OCI-LY3 (cell line): ENCODE results near the gene ZSCAN20.

Experiments
- H2AFZ ChIP-seq: fragments of 200-600, 300-600 bp; shearing (Covaris generic); 2 replicates; pipeline ENCODE4 v1.6.0; 2014; ENCODE audit warnings: antibody characterized with exemption, low read depth, low read length
- H3K27ac ChIP-seq: fragments of 200-600, 300-600 bp; sonication (generic); 2 replicates; pipeline ENCODE4 v1.5.1; 2014; ENCODE audit warnings: mild to moderate bottlenecking, low read length, moderate library complexity, mixed read lengths
- H3K27me3 ChIP-seq: fragments of 200-600, 300-600 bp; sonication (generic); 2 replicates; pipeline ENCODE4 v1.6.1; 2014; ENCODE audit warnings: low read depth, low read length, mixed read lengths
- H3K36me3 ChIP-seq: fragments of 200-600, 300-600 bp; sonication (generic); replicated peaks from 2 replicates; pipeline ENCODE3; 2014; ENCODE audit warnings: low read depth, low read length, mixed read lengths
- H3K4me1 ChIP-seq: fragments of 300-600, 200-600 bp; sonication (generic); 2 replicates; pipeline ENCODE4 v1.6.1; 2014; ENCODE audit warnings: low read length, mixed read lengths
- H3K4me2 ChIP-seq: fragments of 200-600, 300-600 bp; sonication (generic); 2 replicates; pipeline ENCODE4 v1.6.1; 2014; ENCODE audit warnings: low read length, mixed read lengths
- H3K4me3 ChIP-seq: fragments of 300-600, 200-600 bp; sonication (generic); 2 replicates; pipeline ENCODE4 v1.5.1; 2014; ENCODE audit warnings: antibody characterized with exemption, mild to moderate bottlenecking, low read length, moderate library complexity
- H3K79me2 ChIP-seq: fragments of 300-600, 200-600 bp; shearing (Covaris generic); 2 replicates; pipeline ENCODE4 v1.6.1; 2014; ENCODE audit warnings: mild to moderate bottlenecking, low read length, mixed read lengths
- H3K9ac ChIP-seq: fragments of 300-600, 200-600 bp; shearing (Covaris generic); 2 replicates; pipeline ENCODE4 v1.6.0; 2014; ENCODE audit warnings: mild to moderate bottlenecking, low read length, moderate library complexity
- H3K9me3 ChIP-seq: fragments of 200-600, 300-600 bp; shearing (Covaris generic); 2 replicates; pipeline ENCODE4 v1.6.1; 2014; ENCODE audit warnings: low read length, mixed read lengths; ENCODE audit not compliant: insufficient read depth
- H4K20me1 ChIP-seq: fragments of 200-600, 300-600 bp; sonication (generic); 2 replicates; pipeline ENCODE4 v1.6.1; 2016; ENCODE audit warnings: low read length, mixed read lengths; ENCODE audit not compliant: insufficient read depth
- EZH2phosphoT487 ChIP-seq: fragments of 200-600 bp; shearing (Covaris generic); IDR thresholded peaks from 2 replicates; pipeline ENCODE4 v1.6.1; 2018; ENCODE audit warnings: antibody characterized with exemption, mixed run types, low read depth
- TF ChIP-seq, protein P1 (sequence below): fragments of 200-600, 300-600 bp; sonication (generic); IDR thresholded peaks from 2 replicates; pipeline ENCODE4 v1.5.1; 2014; ENCODE audit warnings: antibody characterized with exemption, low read length, low read depth

Gene ZSCAN20

DNA sequence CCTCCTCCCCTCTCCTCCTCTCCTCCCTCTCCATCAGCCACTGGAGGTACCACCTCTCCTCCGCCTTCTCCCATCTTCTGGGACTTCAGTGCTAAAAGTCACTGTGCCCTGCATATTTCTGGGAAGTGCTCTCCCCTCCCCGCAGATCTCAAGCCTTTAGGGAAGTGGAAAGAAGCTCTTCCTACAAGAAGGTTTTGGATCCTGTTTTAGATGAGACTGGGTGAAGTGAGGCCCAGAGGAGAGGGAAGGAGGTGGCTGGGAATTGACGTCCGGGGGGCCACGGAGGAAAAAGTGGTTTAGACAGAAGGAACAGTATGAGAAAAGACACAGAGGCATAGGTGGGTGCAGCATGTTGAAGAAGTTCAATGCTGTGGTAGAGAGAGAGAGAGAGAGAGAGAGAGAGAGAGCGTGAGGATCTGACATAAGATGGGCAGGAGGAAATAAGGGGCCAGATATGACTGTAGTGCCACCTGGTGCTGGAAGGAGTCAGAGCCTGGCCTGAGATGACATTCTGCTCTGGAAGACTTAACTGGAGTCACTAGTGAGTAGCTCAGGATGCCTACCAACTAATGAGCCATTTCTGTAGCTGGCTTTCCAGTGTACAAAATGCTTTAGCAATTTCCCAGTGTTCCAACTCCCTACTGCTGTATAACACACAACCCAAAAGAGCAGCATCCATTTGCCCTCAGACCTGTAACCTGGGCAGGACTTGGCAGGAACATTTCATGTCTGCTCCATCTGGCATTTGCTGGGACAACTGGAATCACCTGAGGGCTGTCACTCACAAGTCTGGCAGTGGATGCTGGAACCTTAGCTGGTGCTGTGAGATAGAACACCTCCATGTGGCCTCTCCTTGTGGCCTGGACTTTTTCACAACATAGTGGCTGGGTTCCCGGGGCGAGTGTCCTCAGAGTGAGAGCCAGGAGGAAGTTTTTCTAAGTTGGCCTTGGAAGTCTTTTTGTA, 16.6 kb upstream of the ZSCAN20 start:
- TF ChIP-seq EZH2phosphoT487: no peak
- TF ChIP-seq, protein P1, sequence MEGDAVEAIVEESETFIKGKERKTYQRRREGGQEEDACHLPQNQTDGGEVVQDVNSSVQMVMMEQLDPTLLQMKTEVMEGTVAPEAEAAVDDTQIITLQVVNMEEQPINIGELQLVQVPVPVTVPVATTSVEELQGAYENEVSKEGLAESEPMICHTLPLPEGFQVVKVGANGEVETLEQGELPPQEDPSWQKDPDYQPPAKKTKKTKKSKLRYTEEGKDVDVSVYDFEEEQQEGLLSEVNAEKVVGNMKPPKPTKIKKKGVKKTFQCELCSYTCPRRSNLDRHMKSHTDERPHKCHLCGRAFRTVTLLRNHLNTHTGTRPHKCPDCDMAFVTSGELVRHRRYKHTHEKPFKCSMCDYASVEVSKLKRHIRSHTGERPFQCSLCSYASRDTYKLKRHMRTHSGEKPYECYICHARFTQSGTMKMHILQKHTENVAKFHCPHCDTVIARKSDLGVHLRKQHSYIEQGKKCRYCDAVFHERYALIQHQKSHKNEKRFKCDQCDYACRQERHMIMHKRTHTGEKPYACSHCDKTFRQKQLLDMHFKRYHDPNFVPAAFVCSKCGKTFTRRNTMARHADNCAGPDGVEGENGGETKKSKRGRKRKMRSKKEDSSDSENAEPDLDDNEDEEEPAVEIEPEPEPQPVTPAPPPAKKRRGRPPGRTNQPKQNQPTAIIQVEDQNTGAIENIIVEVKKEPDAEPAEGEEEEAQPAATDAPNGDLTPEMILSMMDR: peak; percentile 51
- Histone ChIP-seq H3K4me1 (peaks cover 17% of the 10 kb centered on the region), H3K9me3 (no peaks in the 10 kb centered on the region), H3K27me3 (peaks cover 13% of the 10 kb centered on the region), H3K79me2 (no peaks in the 10 kb centered on the region), H3K36me3 (no peaks in the 10 kb centered on the region), H4K20me1 (0 out of 2 replicates have a peak, but pooled peaks cover 4% of the 10 kb centered on the region), H3K4me2 (peak overlapping the region; percentile 49), H2AFZ (peak overlapping the region; percentile 33; the same call in 1 of the 2 replicates), H3K27ac (no peak overlapping the region), H3K9ac (no peak overlapping the region), H3K4me3 (peak overlapping the region; percentile 32)

DNA sequence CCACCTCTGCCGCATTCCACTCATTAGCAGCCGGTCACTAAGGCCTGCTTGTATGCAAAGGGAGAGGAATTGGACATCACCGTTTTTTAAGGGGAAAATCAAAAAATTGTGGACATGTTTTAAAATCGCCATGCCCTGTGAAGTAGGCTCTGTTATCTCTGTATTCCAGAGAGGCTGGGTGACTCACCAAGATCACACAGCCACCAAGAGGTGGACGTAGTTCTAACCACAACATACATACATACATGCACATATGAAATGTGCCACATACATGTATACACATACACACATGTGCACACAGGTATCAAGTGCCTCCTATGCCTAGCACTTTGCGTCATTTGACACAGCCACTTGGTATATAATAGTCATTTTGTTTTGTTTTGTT, 16.0 kb upstream of the ZSCAN20 start:
- Histone ChIP-seq H2AFZ (no peak overlapping the region), H3K36me3 (no peaks in the 10 kb centered on the region), H3K9me3 (no peaks in the 10 kb centered on the region), H3K27me3 (peaks cover 13% of the 10 kb centered on the region), H3K4me2 (no peak overlapping the region), H3K4me1 (peaks cover 24% of the 10 kb centered on the region), H3K27ac (no peak overlapping the region), H4K20me1 (peaks cover 4% of the 10 kb centered on the region; the same call in 1 of the 2 replicates), H3K79me2 (no peaks in the 10 kb centered on the region), H3K4me3 (no peak overlapping the region), H3K9ac (no peak overlapping the region)
- TF ChIP-seq, protein P1: no peak

DNA sequence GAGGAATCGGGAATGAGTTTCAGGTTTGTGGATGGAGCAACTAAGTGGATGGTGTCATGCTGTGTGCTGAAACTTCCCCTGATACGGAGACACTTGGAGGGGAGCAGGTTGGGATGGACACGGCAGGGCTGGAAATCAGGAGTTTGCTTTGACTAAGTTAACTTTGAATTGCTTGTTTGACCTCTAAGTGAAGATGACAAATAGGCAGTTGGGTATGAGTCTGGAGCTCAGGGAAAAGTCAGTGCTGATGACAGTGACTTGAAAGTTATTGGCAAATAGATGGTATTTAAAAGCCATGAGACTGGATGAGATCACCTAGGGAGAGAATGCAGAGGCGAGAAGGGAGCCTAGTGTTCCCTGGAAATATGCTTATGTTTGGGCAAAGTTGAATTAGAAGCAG, 12.8 kb upstream of the ZSCAN20 start:
- no peak overlapping the region for H3K27ac ChIP-seq
- H3K4me3 ChIP-seq: no peak overlapping the region
- no peak overlapping the region for H3K4me2 ChIP-seq
- H3K4me1 ChIP-seq: peaks cover 30% of the 10 kb centered on the region
- no peak overlapping the region for H2AFZ ChIP-seq
- no peak overlapping the region for H3K9ac ChIP-seq
- no peaks in the 10 kb centered on the region for H3K79me2 ChIP-seq
- TF ChIP-seq, protein P1: no peak
- no peak for TF ChIP-seq EZH2phosphoT487
- peaks cover 13% of the 10 kb centered on the region for H3K27me3 ChIP-seq
- H3K9me3 ChIP-seq: no peaks in the 10 kb centered on the region
- peaks cover 4% of the 10 kb centered on the region; the same call in 1 of the 2 replicates for H4K20me1 ChIP-seq
- no peaks in the 10 kb centered on the region for H3K36me3 ChIP-seq

DNA sequence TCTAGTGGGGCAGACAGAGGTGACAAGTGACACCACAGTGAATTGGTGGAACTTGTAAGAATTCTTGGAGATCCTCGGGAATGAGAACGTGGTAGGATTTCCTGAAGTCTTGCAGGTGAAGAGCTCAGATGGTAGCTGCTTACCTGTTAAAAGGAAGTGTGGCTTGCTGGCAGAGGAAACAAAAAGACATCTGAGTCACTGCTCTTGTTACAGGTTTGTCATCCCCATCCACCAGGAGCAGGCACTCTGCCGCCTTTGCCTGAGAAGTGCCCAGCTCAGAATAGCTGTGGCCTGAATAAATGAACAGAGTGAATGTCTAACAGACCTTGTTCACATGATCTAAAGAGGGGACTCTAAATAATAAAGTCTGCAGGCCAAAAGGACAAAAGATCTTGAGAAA, 12.3 kb upstream of the ZSCAN20 start:
- Histone ChIP-seq H3K4me1 (peaks cover 30% of the 10 kb centered on the region), H3K79me2 (no peaks in the 10 kb centered on the region), H3K4me3 (no peak overlapping the region), H3K4me2 (peak overlapping the region; percentile 63), H3K9me3 (no peaks in the 10 kb centered on the region), H3K36me3 (no peaks in the 10 kb centered on the region), H2AFZ (no peak overlapping the region), H3K9ac (no peak overlapping the region), H4K20me1 (peaks cover 4% of the 10 kb centered on the region; the same call in 1 of the 2 replicates), H3K27me3 (peaks cover 13% of the 10 kb centered on the region), H3K27ac (no peak overlapping the region)
- TF ChIP-seq, protein P1: no peak
- TF ChIP-seq EZH2phosphoT487: no peak
